Ectodermal cell (in vitro differentiated cells): Measurements from ENCODE around the gene TBC1D3. TPM values are rescaled to one million over a fixed set of nuclear protein-coding genes. Genes with fewer than 3 reads are reported as not detected.
"Not testable (repeated sequence)": the region's sequence is repeated elsewhere in the genome, so short reads cannot be mapped to it uniquely, and the experiment has no call there.

Source experiments
- H3K27ac ChIP-seq: 2 replicates; pipeline ENCODE4 v1.7.0; 2013; ENCODE audit warnings: mild to moderate bottlenecking, low read depth, low read length; ENCODE audit not compliant: insufficient read depth, poor library complexity, severe bottlenecking
- H3K27me3 ChIP-seq: 2 replicates; pipeline ENCODE4 v1.7.0; 2013; ENCODE audit warnings: mild to moderate bottlenecking, low read length; ENCODE audit not compliant: insufficient read depth, control insufficient read depth, poor library complexity, severe bottlenecking
- H3K36me3 ChIP-seq: one replicate; pipeline ENCODE4 v1.7.0; 2013; ENCODE audit warnings: low read length; ENCODE audit not compliant: control insufficient read depth, insufficient read depth
- H3K4me1 ChIP-seq: one replicate; pipeline ENCODE4 v1.7.0; 2013; ENCODE audit warnings: low read length; ENCODE audit not compliant: control insufficient read depth, insufficient read depth
- H3K4me3 ChIP-seq: 2 replicates; pipeline ENCODE4 v1.7.0; 2013; ENCODE audit warnings: low read depth, low read length, control low read depth; ENCODE audit not compliant: insufficient read depth
- H3K9me3 ChIP-seq: 2 replicates; pipeline ENCODE4 v1.7.0; 2013; ENCODE audit warnings: mild to moderate bottlenecking, low read length, moderate library complexity; ENCODE audit not compliant: control insufficient read depth
- WGBS, 2 experiments: methylation state at CpG; one replicate each; pipeline ENCODE4 v1.1.7; 2013; ENCODE audit warnings: missing lambda C conversion rate in 2 of 2; 5-methylcytosine and 5-hydroxymethylcytosine counted together
- polyA plus RNA-seq, 4 experiments: library from polyadenylated mRNA; stranded (reverse); fragments of 50-300 nt; gene quantifications; one replicate each; pipeline ENCODE4 v1.2.3, GENCODE V29; 2013

Gene TBC1D3
- not detected for polyA plus RNA-seq (2013, experiment 1 of 4)
- polyA plus RNA-seq (2013, experiment 2 of 4), result not detected
- polyA plus RNA-seq (2013, experiment 3 of 4), result not detected
- polyA plus RNA-seq (2013, experiment 4 of 4), result not detected

DNA sequence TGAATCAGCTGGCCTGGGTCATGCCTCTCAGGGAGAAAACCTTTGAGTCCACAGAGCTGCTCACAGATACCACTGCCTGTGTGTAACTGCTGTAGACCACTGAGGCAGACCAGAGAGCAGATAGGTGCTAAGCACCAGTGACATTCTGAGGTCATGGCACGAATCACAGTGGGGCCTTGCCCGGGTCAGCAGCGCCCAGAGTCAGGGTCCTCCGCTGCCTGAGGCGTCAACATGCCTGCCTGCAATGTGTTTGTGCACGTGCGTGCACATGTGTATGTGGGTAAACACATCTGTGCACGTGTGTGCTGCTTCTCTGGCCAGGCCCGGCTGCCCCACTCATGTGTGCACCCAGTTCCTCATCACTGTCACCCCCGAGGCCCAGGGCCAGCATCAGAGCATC, at the start of gene TBC1D3:
TBC1D3 (minus strand) TSS at position 101 of the 400 bp plus-strand sequence. CDS start 1,526 bp downstream, outside the sequence.
- WGBS, 2 experiments, result no CpG with 5 or more reads among the region's 10 CpGs
- not testable (repeated sequence) for H3K27me3 ChIP-seq, H3K36me3 ChIP-seq, H3K9me3 ChIP-seq, H3K27ac ChIP-seq, H3K4me1 ChIP-seq, H3K4me3 ChIP-seq

GRCh38 chr17:38232790-38233189, 40.4 kb upstream of the TBC1D3 start:
- H3K27me3 ChIP-seq, H3K9me3 ChIP-seq, H3K4me1 ChIP-seq, H3K27ac ChIP-seq, H3K36me3 ChIP-seq, H3K4me3 ChIP-seq: not testable (repeated sequence)
- no CpG with 5 or more reads among the region's 1 CpG for WGBS, 2 experiments

- no CpG with 5 or more reads among the region's 2 CpGs for WGBS, 2 experiments
- H3K4me3 ChIP-seq, H3K9me3 ChIP-seq, H3K36me3 ChIP-seq, H3K27ac ChIP-seq, H3K4me1 ChIP-seq, H3K27me3 ChIP-seq: not testable (repeated sequence)
Measured at GRCh38 chr17:38225844-38226495, 33.6 kb upstream of the TBC1D3 start.

GRCh38 chr17:38220867-38221266, 28.5 kb upstream of the TBC1D3 start:
- not testable (repeated sequence) for H3K27me3 ChIP-seq
- no CpG with 5 or more reads among the region's 1 CpG for WGBS, 2 experiments

DNA sequence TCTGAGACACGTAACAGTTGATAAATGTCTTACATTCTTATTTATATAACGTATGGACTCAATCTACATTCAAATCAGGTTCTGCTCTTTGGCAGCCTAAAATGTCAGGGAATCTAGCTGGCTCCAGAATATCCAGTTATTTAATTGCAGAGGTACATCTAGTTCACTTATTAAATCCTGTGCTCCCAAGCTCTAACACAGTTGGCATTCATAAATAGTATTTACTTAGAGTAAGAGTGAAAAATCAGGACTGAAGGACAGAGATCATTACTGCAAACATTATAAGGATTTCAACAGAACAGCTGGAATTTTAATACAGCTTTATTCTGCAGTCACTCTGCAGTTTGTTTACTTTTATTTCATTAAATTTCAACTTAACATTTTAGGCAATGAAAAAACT, 7.9 kb upstream of the TBC1D3 start:
- H3K36me3 ChIP-seq, result not testable (repeated sequence)

More at GRCh38 chr17:38220867-38221266, 28.5 kb upstream of the TBC1D3 start:
- H3K4me3 ChIP-seq, H3K27ac ChIP-seq, H3K36me3 ChIP-seq, H3K4me1 ChIP-seq, H3K9me3 ChIP-seq: not testable (repeated sequence)

GRCh38 chr17:38134860-38135259, 57.5 kb downstream of the TBC1D3 start:
- not testable (repeated sequence) for H3K36me3 ChIP-seq, H3K4me3 ChIP-seq, H3K9me3 ChIP-seq, H3K4me1 ChIP-seq, H3K27ac ChIP-seq, H3K27me3 ChIP-seq
- WGBS, 2 experiments, result 89 to 94% methylated on average over 5 to 7 of the region's 16 CpGs

More for the DNA sequence above, 7.9 kb upstream of the TBC1D3 start:
- H3K27me3 ChIP-seq, H3K27ac ChIP-seq, H3K4me1 ChIP-seq, H3K4me3 ChIP-seq, H3K9me3 ChIP-seq: not testable (repeated sequence)
- WGBS, 2 experiments, result no CpG with 5 or more reads among the region's 2 CpGs
